NCI-H1436 treated with DMSO at 0.1 percent for 48 hours (cell line): Measurements from ENCODE around the gene PPFIA4.

Experiments
- DNase-seq: peaks from one replicate; lab custom pipeline; 2025; lab: John Stamatoyannopoulos, UW

PPFIA4 gene

GRCh38 chr1:203040513-203041275 lies 14.4 kb downstream of the PPFIA4 start:
- no peak for DNase-seq

DNA sequence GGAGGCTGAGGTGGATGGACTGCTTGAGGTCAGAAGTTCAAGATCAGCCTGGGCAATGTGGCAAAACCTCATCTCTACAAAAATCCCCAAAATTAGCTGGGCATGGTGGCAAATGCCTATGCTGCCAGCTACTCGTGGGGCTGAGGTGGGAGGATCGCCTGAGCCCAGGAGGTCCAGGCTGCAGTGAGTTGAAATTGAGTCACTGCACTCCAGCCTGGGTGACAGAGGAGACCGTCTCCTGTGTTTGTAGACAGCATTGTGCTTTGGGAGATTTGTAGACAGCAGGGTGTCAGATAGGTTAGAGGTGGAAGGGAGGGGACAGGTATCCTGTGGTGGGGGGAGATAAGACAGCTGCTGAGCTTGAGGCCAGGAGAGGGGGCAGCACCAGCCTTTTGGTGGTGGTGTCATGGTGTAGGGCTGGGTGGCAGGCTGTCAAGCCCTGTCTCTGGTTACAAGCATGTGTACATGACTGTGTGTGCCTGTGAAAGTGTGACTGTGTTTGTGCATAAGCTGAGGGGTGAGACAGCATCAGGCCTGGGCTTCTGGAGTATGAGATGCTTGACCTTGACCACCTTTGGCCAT lies 15.2 kb downstream of the PPFIA4 start:
- DNase-seq: no peak

DNA sequence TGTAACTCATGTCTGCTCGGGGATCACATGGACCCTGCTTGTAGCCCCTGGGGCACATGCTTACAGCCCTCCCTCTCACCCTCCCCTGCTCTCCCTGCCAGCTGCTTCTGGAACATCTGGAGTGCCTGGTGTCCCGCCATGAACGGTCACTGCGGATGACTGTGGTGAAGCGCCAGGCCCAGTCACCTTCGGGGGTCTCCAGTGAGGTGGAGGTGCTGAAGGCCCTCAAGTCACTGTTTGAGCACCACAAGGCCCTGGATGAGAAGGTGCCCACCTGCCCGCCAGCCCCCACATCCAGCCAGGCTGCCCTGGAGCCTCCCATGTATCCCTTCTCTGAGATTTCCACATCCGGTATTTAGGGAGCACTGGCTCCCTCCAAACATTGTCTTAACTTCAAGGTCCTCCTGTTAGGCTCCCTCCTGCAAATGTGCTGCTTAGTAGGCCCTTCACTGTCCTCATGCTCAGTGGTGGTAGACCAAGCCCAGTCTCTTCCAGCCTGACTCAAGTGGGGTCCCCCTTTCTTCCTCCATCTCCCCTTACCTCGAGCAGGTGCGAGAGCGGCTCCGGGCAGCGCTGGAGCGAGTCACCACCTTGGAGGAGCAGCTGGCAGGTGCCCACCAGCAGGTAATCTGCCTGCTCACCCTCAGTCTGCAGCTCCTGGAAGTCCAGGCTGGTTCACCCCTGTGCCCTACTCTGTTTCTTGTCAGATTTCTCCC lies 17.7 kb downstream of the PPFIA4 start:
- no peak for DNase-seq

- no peak for DNase-seq
Measured at GRCh38 chr1:203044546-203045250, 18.4 kb downstream of the PPFIA4 start.

DNA sequence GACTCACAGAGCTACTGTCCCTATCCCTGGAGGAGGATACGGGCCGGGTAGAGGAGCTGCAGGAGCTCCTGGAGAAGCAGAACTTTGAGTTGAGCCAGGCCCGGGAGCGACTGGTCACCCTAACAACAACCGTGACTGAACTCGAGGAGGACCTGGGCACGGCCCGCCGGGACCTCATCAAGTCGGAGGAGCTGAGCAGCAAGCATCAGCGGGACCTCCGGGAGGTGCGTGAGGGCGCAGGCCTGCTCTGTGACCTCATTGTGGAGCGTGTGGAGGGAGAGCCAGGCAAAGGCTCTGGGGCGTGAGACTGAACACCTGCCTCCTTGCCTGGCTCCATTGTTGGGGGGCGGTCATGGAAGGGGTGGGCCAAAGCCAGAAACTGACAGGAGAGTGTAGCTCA lies 19.0 kb downstream of the PPFIA4 start:
- DNase-seq: no peak

DNA sequence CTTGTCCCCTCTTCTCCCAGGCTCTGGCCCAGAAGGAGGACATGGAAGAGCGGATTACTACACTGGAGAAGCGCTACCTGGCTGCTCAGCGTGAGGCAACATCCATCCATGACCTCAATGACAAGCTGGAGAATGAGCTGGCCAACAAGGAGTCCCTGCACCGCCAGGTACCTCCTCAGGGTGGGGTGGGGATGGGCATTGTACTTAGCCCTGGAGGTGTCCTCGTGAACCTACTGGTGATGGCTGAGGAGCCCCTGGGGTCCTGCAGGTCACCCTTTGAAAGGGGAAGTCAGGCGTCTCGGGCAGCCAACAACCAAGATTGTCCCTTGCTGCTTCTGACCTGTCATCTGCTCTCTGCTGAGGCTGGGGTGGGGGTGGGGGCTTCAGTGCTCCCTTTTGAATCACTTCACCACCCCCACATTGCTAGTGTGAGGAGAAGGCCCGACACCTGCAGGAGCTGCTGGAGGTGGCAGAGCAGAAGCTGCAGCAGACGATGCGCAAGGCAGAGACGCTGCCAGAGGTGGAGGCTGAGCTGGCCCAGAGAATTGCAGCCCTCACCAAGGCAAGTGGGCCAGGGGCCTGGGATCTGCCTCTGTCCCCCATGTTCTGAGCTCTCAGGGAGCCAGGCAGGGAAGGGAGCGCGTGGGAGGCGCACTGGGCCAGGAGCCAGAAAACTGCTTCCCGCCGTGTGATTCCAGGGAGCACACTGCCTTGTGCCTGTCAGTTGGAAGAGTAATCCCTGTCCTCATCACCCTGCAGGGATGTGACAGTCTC lies 19.7 kb downstream of the PPFIA4 start:
- no peak for DNase-seq

GRCh38 chr1:203046984-203047630 lies 20.8 kb downstream of the PPFIA4 start:
- no peak for DNase-seq

- DNase-seq: no peak
Measured at GRCh38 chr1:203048086-203048485, 21.8 kb downstream of the PPFIA4 start.

GRCh38 chr1:203048555-203049051 lies 22.3 kb downstream of the PPFIA4 start:
- DNase-seq: no peak

DNA sequence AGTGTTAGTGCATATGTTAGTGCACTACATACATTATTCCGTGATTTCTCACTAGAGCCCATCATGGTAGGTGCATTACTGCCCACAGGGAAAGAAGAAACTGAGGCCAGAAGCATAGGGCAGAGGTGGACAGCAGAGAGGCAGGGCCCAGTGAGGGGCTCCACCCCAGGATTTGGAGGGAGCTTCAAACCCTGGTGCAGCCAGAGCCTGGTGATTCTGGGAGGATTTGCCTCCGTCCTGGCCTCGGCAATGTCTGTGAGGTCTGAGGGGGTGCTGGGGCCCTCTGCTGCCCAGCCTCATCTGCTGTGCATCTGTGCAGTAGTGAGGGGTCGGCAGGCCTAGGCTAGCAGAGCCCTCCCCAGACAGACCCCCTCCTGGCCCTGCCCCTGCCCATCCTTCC lies 22.8 kb downstream of the PPFIA4 start:
- DNase-seq: no peak

DNA sequence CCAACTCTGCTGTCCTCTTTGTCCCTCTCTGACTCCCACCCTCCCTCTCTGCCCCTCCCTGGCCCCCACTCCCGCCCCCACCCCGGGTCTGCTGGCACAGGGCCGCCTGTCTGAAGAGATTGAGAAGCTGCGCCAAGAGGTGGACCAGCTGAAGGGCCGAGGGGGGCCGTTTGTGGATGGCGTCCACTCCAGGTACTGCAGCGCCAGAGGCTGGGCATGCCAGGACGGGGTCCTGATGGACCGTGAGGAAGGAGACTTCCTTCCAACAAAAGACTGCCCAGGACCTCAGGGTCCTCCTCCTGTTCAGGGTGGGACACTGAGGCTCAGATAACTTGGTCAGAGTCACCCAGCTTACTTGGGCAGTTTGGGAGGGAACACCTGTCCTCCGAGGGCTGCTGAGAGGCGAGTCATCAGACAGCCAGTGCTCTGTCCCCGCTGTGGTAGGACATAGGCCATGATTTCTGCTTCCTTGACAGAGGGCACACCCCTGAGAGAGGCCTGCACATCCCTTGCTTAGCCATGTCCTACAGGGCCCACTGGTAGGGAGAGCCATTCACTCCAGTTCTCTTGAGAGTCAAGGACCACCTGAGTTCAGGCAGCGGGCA lies 23.4 kb downstream of the PPFIA4 start:
- DNase-seq: no peak

DNA sequence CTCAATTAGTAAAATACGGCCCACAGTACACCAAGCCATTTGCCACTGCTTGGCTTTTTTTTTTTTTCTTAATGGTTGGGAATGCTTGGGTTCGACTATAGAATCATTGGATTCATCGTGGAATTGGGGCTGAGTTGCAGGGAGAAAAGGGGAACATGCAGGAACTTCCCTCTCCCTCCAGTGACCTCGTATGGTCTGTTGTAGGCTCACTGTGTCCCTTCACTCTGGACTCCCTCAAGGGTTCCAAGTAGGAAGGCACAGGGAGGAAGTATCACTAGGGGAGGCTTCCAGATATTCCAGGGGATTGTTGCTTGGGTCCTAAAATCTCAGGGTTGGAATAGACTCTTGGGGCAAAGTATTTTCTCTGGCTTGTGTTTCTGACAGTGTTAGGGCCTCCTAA lies 24.5 kb downstream of the PPFIA4 start:
- DNase-seq: no peak

DNA sequence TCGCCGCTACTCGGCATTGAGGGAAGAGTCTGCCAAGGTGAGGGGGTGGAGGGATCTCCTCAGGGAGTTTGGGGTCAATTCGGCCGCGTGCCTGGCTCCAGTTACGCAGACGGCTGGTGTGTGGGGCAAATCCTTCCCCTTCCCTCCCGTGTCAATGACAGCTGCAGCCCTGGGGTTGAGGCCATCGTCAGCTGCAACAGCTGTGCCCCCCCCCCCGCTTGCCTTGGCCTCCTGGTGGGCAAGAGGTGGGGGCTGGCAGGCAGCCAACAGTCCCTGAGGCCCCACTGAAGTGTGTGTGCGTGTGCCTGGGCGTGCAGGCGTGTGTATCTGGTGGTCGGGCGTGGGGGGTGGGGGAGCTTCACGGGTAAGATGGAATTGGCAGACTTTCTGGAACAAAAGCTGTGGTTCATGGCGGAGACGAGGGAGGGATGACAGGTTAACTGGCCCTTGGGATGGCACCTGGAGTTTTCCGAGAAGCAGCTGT lies 25.6 kb downstream of the PPFIA4 start:
- DNase-seq: no peak

DNA sequence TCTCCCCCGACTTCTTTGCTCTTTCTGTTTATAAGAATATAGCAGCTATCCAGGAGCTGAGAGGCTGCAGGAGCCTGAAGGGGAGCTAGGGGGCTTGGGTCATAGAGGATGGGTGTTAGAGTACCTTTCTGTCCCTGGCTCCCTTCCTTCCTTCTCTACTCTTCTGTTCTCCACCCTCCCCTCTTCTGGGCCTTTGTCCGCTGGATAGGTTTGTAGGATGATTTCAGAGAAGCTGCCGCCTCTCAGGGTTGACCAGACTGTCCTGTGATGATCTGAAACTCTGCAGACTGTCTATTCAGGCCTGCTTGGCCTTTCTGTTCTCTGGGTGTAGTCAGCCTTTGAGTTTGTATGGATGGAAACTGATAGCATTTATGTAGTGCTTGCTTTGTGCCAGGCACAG lies 26.3 kb downstream of the PPFIA4 start:
- no peak for DNase-seq

DNA sequence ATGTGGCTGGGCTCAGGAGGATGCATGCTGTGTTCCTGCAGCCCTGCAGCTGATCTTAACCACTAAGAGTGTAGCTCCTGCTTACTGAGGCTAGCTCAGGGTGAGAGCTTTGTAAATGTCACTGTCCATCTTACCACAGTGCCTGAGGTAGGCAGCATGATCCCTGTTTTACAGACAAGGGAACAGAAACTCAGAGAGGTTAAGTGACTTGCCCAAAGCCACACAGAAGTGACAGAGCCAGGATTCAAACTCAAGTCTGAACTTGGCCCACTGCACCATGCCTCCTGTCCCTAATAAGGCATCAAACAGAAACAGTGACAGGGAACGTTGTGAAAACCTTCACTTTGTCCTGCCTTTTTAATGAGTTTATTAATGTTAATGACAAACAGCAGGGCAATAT lies 27.9 kb downstream of the PPFIA4 start:
- no peak for DNase-seq

DNA sequence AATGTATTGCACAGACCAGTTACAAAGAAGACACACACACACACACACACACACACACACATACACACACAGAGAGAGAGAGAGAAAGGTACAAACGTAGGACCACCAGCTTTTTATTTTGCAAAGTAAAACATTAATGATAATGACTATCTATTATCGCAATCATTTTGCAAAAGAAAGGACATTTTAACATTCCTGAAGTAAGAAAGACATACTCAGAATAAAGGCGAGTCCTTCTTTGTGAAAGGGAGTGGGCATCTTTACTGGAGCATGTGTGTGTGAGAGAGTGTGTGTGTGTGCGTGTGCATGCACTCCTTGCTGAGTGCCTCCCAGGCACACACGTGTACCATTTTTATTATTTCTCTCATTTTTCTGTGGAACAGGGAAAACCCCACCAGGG lies 28.4 kb downstream of the PPFIA4 start:
- no peak for DNase-seq

- no peak for DNase-seq
Measured at GRCh38 chr1:203055161-203055799, 29.0 kb downstream of the PPFIA4 start.

DNA sequence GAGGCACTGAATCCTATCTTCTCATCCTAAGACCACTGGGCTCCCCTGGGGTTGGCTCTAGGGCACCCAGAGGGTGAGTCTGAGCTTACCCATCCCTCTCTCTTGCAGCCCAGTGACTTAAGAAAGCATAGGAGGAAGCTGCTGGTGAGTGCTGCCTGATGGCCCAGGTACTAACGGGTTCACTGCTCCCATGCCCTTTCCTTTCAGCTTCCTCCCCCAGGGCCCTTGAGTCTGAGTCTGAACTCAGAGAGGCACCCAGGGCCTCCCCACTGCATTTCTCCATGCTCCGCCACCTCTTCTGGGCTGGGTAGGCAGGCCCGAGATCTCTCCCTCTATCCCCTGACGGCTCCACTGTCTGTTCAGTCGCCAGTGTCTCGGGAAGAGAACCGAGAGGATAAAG lies 29.7 kb downstream of the PPFIA4 start:
- no peak for DNase-seq

- DNase-seq: no peak
Measured at GRCh38 chr1:203056516-203056915, 30.2 kb downstream of the PPFIA4 start.
